Mucosa of stomach (tissue), 1 donor: ENCODE data around the gene CLMN.

Experiments
- H3K27me3 ChIP-seq: one replicate; pipeline ENCODE4 v1.7.0; 2013; ENCODE audit warnings: mild to moderate bottlenecking, low read length; ENCODE audit not compliant: control insufficient read depth, insufficient read depth
- H3K36me3 ChIP-seq: one replicate; pipeline ENCODE4 v1.7.0; 2013; ENCODE audit warnings: low read length; ENCODE audit not compliant: control insufficient read depth, insufficient read depth
- H3K4me1 ChIP-seq: one replicate; pipeline ENCODE4 v1.7.0; 2013; ENCODE audit warnings: mild to moderate bottlenecking, low read length; ENCODE audit not compliant: control insufficient read depth, insufficient read depth
- H3K4me3 ChIP-seq: one replicate; pipeline ENCODE4 v1.7.0; 2013; ENCODE audit warnings: low read length
- H3K9ac ChIP-seq: one replicate; pipeline ENCODE4 v1.7.0; 2013; ENCODE audit warnings: mild to moderate bottlenecking, low read length, moderate library complexity
- H3K9me3 ChIP-seq: one replicate; pipeline ENCODE4 v1.7.0; 2013; ENCODE audit warnings: mild to moderate bottlenecking, low read length, moderate library complexity; ENCODE audit not compliant: control insufficient read depth
- donor health status: Pancreatic carcinoma.

CLMN gene

GRCh38 chr14:95354834-95355233 is 35.1 kb upstream of the CLMN start:
- Histone ChIP-seq H3K4me3 (no peak overlapping the region), H3K9me3 (no peaks in the 10 kb centered on the region), H3K9ac (no peak overlapping the region), H3K27me3 (no peaks in the 10 kb centered on the region), H3K36me3 (no peaks in the 10 kb centered on the region), H3K4me1 (peaks cover 2% of the 10 kb centered on the region)

- Histone ChIP-seq H3K9ac (no peak overlapping the region), H3K36me3 (no peaks in the 10 kb centered on the region), H3K4me1 (no peaks in the 10 kb centered on the region), H3K9me3 (no peaks in the 10 kb centered on the region), H3K27me3 (no peaks in the 10 kb centered on the region), H3K4me3 (no peak overlapping the region)
Measured at GRCh38 chr14:95353664-95354063, 34.0 kb upstream of the CLMN start.

- Histone ChIP-seq H3K27me3 (no peaks in the 10 kb centered on the region), H3K36me3 (no peaks in the 10 kb centered on the region), H3K4me3 (no peak overlapping the region), H3K9me3 (no peaks in the 10 kb centered on the region), H3K4me1 (no peaks in the 10 kb centered on the region), H3K9ac (no peak overlapping the region)
Measured at GRCh38 chr14:95353007-95353406, 33.3 kb upstream of the CLMN start.

- Histone ChIP-seq H3K4me3 (no peak overlapping the region), H3K9ac (no peak overlapping the region), H3K9me3 (no peaks in the 10 kb centered on the region), H3K36me3 (no peaks in the 10 kb centered on the region), H3K27me3 (no peaks in the 10 kb centered on the region), H3K4me1 (no peaks in the 10 kb centered on the region)
Measured at GRCh38 chr14:95352481-95352880, 32.8 kb upstream of the CLMN start.

GRCh38 chr14:95349241-95349640 is 29.5 kb upstream of the CLMN start:
- no peaks in the 10 kb centered on the region for H3K4me1 ChIP-seq
- H3K9ac ChIP-seq: no peak overlapping the region
- no peaks in the 10 kb centered on the region for H3K27me3 ChIP-seq
- no peaks in the 10 kb centered on the region for H3K9me3 ChIP-seq
- no peaks in the 10 kb centered on the region for H3K36me3 ChIP-seq
- no peak overlapping the region for H3K4me3 ChIP-seq

GRCh38 chr14:95348395-95349080 is 28.8 kb upstream of the CLMN start:
- Histone ChIP-seq H3K36me3 (no peaks in the 10 kb centered on the region), H3K9ac (no peak overlapping the region), H3K4me3 (no peak overlapping the region), H3K27me3 (no peaks in the 10 kb centered on the region), H3K9me3 (no peaks in the 10 kb centered on the region), H3K4me1 (no peaks in the 10 kb centered on the region)

GRCh38 chr14:95346820-95347219 is 27.1 kb upstream of the CLMN start:
- no peaks in the 10 kb centered on the region for H3K9me3 ChIP-seq
- no peaks in the 10 kb centered on the region for H3K4me1 ChIP-seq
- H3K9ac ChIP-seq: no peak overlapping the region
- no peaks in the 10 kb centered on the region for H3K36me3 ChIP-seq
- no peaks in the 10 kb centered on the region for H3K27me3 ChIP-seq
- no peak overlapping the region for H3K4me3 ChIP-seq

GRCh38 chr14:95346266-95346665 is 26.6 kb upstream of the CLMN start:
- no peaks in the 10 kb centered on the region for H3K9me3 ChIP-seq
- H3K9ac ChIP-seq: no peak overlapping the region
- no peaks in the 10 kb centered on the region for H3K36me3 ChIP-seq
- no peaks in the 10 kb centered on the region for H3K27me3 ChIP-seq
- H3K4me3 ChIP-seq: no peak overlapping the region
- H3K4me1 ChIP-seq: no peaks in the 10 kb centered on the region

GRCh38 chr14:95345032-95345431 is 25.3 kb upstream of the CLMN start:
- Histone ChIP-seq H3K36me3 (no peaks in the 10 kb centered on the region), H3K4me1 (peaks cover 11% of the 10 kb centered on the region), H3K9ac (no peak overlapping the region), H3K9me3 (no peaks in the 10 kb centered on the region), H3K4me3 (no peak overlapping the region), H3K27me3 (no peaks in the 10 kb centered on the region)

- H3K27me3 ChIP-seq: no peaks in the 10 kb centered on the region
- no peak overlapping the region for H3K9ac ChIP-seq
Measured at GRCh38 chr14:95344536-95344935, 24.8 kb upstream of the CLMN start.

GRCh38 chr14:95341564-95341963 is 21.9 kb upstream of the CLMN start:
- Histone ChIP-seq H3K9ac (no peak overlapping the region), H3K4me3 (no peak overlapping the region)

More at GRCh38 chr14:95344536-95344935, 24.8 kb upstream of the CLMN start:
- Histone ChIP-seq H3K9me3 (no peaks in the 10 kb centered on the region), H3K36me3 (no peaks in the 10 kb centered on the region), H3K4me1 (peaks cover 13% of the 10 kb centered on the region), H3K4me3 (no peak overlapping the region)

GRCh38 chr14:95341115-95341514 is 21.4 kb upstream of the CLMN start:
- Histone ChIP-seq H3K9me3 (no peaks in the 10 kb centered on the region), H3K9ac (no peak overlapping the region), H3K4me3 (no peak overlapping the region), H3K4me1 (peaks cover 29% of the 10 kb centered on the region), H3K36me3 (no peaks in the 10 kb centered on the region), H3K27me3 (no peaks in the 10 kb centered on the region)

More at GRCh38 chr14:95341564-95341963, 21.9 kb upstream of the CLMN start:
- H3K9me3 ChIP-seq: no peaks in the 10 kb centered on the region
- H3K4me1 ChIP-seq: peaks cover 29% of the 10 kb centered on the region
- no peaks in the 10 kb centered on the region for H3K27me3 ChIP-seq
- H3K36me3 ChIP-seq: no peaks in the 10 kb centered on the region

GRCh38 chr14:95340201-95340697 is 20.5 kb upstream of the CLMN start:
- Histone ChIP-seq H3K36me3 (no peaks in the 10 kb centered on the region), H3K4me1 (peaks cover 29% of the 10 kb centered on the region), H3K27me3 (no peaks in the 10 kb centered on the region), H3K4me3 (no peak overlapping the region), H3K9me3 (no peaks in the 10 kb centered on the region), H3K9ac (no peak overlapping the region)
